OCI-LY1 (cell line): ENCODE results near the gene RAB7A.

Experiments
- H2AFZ ChIP-seq: fragments of 200-600 bp; sonication (generic), shearing (Covaris generic); 2 replicates; pipeline ENCODE4 v1.6.0; 2014; ENCODE audit warnings: antibody characterized with exemption, mild to moderate bottlenecking, low read length
- H3F3A ChIP-seq: fragments of 200-600 bp; sonication (generic), shearing (Covaris generic); 2 replicates; pipeline ENCODE4 v1.6.0; 2014; ENCODE audit warnings: mild to moderate bottlenecking, antibody characterized with exemption, low read length, moderate library complexity; ENCODE audit not compliant: insufficient read depth
- H3K27ac ChIP-seq: fragments of 200-600 bp; sonication (generic); 2 replicates; pipeline ENCODE4 v1.5.1; 2014; ENCODE audit warnings: low read length, mixed run types, mild to moderate bottlenecking, low read depth; ENCODE audit not compliant: poor library complexity, severe bottlenecking
- H3K27me3 ChIP-seq: fragments of 200-600 bp; sonication (generic); 2 replicates; pipeline ENCODE4 v1.6.0; 2014; ENCODE audit warnings: antibody characterized with exemption, mild to moderate bottlenecking, low read length, moderate library complexity; ENCODE audit not compliant: insufficient read depth
- H3K36me3 ChIP-seq: fragments of 200-600 bp; sonication (generic); 2 replicates; pipeline ENCODE4 v1.6.1; 2014; ENCODE audit warnings: mild to moderate bottlenecking, antibody characterized with exemption, low read length, moderate library complexity, mixed read lengths; ENCODE audit not compliant: insufficient read depth
- H3K4me1 ChIP-seq: fragments of 200-600 bp; sonication (generic); 2 replicates; pipeline ENCODE4 v1.5.1; 2014; ENCODE audit warnings: mild to moderate bottlenecking, low read length, moderate library complexity; ENCODE audit not compliant: insufficient read depth, severe bottlenecking
- H3K4me2 ChIP-seq: fragments of 200-600 bp; sonication (generic), shearing (Covaris generic); 2 replicates; pipeline ENCODE4 v1.6.1; 2014; ENCODE audit warnings: low read length
- H3K4me3 ChIP-seq: fragments of 200-600 bp; sonication (generic); 2 replicates; pipeline ENCODE4 v1.5.1; 2014; ENCODE audit warnings: low read length, low read depth, mild to moderate bottlenecking, mixed read lengths; ENCODE audit not compliant: poor library complexity, severe bottlenecking
- H3K79me2 ChIP-seq: fragments of 200-600 bp; shearing (Covaris generic); 2 replicates; pipeline ENCODE4 v1.6.1; 2016; ENCODE audit warnings: mixed run types, low read length, mixed read lengths; ENCODE audit not compliant: insufficient read depth
- H3K9ac ChIP-seq: fragments of 200-600 bp; sonication (generic), shearing (Covaris generic); 2 replicates; pipeline ENCODE4 v1.6.1; 2014; ENCODE audit warnings: mild to moderate bottlenecking, low read length, mixed read lengths
- H3K9me2 ChIP-seq: fragments of 200-600 bp; sonication (generic), shearing (Covaris generic); 2 replicates; pipeline ENCODE4 v1.6.1; 2014; ENCODE audit warnings: low read depth, mild to moderate bottlenecking, low read length, mixed read lengths
- H3K9me3 ChIP-seq: fragments of 200-600 bp; shearing (Covaris generic); 2 replicates; pipeline ENCODE4 v1.6.1; 2014; ENCODE audit warnings: low read length, mixed read lengths
- H4K20me1 ChIP-seq: fragments of 200-600 bp; sonication (generic), shearing (Covaris generic); 2 replicates; pipeline ENCODE4 v1.6.0; 2016; ENCODE audit warnings: mild to moderate bottlenecking, low read length; ENCODE audit not compliant: insufficient read depth
- EZH2 ChIP-seq: fragments of 200-600 bp; sonication (generic), shearing (Covaris generic); IDR thresholded peaks from 2 replicates; pipeline ENCODE4 v1.8.0; 2017; ENCODE audit warnings: borderline replicate concordance, mixed run types, mild to moderate bottlenecking, antibody characterized with exemption, low read length, moderate library complexity, mixed read lengths
- TF ChIP-seq, protein P1 (sequence below): fragments of 200-600 bp; sonication (generic), shearing (Covaris generic); IDR thresholded peaks from 2 replicates; pipeline ENCODE4 v1.5.1; 2017; ENCODE audit warnings: mild to moderate bottlenecking, antibody characterized with exemption, low read length, moderate library complexity, mixed read lengths

RAB7A gene

DNA sequence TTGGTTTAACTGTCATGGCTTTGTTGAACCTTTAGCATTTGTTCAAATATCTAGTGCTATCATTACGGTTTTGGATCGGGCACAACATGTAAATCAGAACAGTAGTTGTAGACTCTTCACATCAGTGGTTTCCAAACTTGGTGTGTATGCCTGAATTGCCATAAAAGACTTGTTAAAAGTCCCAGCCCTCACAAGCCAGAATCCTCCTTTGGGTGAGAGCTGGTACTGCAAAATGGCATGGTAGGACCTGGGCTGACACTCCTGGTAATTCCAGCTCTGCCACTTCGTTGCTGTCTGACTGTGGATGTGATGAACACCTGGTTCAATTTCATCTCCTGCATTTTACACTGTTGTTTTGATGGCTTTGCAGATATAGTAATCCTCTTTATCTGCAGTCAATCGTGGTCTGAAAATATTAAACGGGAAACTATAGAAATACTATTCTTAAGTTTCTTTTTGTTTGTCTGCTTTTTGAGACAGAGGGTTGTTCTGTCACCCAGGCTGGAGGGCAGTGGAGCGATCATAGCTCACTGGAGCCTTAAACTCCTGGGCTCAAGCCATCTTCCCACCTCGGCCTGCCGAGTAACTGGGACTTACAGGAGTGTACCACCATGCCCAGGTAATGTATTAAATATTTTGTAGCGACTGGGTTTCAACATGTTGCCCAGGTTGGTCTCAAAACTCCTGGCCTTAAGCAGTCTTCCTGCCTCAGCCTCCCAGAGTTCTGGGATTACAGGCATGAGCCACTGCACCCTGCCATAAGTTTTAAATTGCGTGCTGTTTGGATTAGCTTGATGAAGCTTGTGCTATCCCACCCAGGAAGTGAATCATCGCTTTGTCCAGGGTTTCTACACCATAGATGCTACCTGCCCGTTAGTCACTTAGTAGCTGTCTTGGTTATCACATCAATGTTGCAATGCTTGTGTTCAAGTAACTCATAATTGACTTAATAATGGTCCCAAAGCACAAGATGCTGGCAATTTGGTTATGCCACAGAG, 61.6 kb downstream of the RAB7A start:
- Histone ChIP-seq H4K20me1 (no peaks in the 10 kb centered on the region), H3K36me3 (no peaks in the 10 kb centered on the region), H3K27me3 (no peaks in the 10 kb centered on the region), H3F3A (no peaks in the 10 kb centered on the region), H3K9me2 (no peaks in the 10 kb centered on the region), H3K9ac (no peak overlapping the region; the same call in 1 of the 2 replicates), H3K27ac (no peak overlapping the region), H2AFZ (no peak overlapping the region), H3K9me3 (no peaks in the 10 kb centered on the region), H3K79me2 (peaks cover 57% of the 10 kb centered on the region), H3K4me1 (peaks cover 33% of the 10 kb centered on the region), H3K4me2 (peak overlapping the region; percentile 3; the same call in 1 of the 2 replicates), H3K4me3 (no peak overlapping the region)
- TF ChIP-seq, protein P1, sequence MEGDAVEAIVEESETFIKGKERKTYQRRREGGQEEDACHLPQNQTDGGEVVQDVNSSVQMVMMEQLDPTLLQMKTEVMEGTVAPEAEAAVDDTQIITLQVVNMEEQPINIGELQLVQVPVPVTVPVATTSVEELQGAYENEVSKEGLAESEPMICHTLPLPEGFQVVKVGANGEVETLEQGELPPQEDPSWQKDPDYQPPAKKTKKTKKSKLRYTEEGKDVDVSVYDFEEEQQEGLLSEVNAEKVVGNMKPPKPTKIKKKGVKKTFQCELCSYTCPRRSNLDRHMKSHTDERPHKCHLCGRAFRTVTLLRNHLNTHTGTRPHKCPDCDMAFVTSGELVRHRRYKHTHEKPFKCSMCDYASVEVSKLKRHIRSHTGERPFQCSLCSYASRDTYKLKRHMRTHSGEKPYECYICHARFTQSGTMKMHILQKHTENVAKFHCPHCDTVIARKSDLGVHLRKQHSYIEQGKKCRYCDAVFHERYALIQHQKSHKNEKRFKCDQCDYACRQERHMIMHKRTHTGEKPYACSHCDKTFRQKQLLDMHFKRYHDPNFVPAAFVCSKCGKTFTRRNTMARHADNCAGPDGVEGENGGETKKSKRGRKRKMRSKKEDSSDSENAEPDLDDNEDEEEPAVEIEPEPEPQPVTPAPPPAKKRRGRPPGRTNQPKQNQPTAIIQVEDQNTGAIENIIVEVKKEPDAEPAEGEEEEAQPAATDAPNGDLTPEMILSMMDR, result peak; percentile 52
- TF ChIP-seq EZH2, result no peak

DNA sequence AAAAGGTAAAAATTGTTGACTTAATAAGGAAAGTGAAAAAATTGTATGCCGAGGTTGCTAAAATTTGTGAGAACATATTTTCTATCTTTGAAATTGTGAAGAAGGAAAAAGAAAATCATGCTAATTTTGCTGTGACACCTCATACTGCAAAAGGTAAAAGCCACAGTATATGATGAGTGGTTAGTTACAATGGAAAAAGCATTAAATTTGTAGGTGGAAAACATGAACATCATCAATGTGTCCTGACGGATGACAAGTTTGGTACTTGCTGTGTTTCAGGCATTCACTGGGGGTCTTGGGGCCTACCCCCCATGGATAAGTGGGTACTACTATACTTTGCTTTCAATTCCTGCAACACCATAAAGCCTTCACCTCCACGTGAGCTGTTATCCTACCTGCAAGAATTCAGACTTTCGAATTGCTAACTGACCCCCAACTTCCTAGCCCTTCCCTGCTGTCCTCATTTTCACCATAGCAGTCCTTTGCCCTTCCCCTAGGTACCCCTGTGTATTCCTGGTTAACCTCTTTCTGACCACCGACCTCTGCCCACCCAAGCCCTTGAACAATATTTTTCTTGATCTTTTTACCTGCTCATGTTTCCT, 62.4 kb downstream of the RAB7A start:
- no peak overlapping the region for H3K4me3 ChIP-seq
- H3K27me3 ChIP-seq, result no peaks in the 10 kb centered on the region
- no peaks in the 10 kb centered on the region for H3F3A ChIP-seq
- no peak overlapping the region for H2AFZ ChIP-seq
- peak overlapping the region; percentile 6 for H3K27ac ChIP-seq
- H3K4me1 ChIP-seq, result peaks cover 33% of the 10 kb centered on the region
- peak overlapping the region; percentile 23; the same call in 1 of the 2 replicates for H3K4me2 ChIP-seq
- H3K9me3 ChIP-seq, result no peaks in the 10 kb centered on the region
- H4K20me1 ChIP-seq, result no peaks in the 10 kb centered on the region
- no peak overlapping the region for H3K9ac ChIP-seq
- no peak for TF ChIP-seq EZH2
- TF ChIP-seq, protein P1, result no peak
- H3K79me2 ChIP-seq, result peaks cover 57% of the 10 kb centered on the region
- H3K9me2 ChIP-seq, result no peaks in the 10 kb centered on the region
- no peaks in the 10 kb centered on the region for H3K36me3 ChIP-seq

DNA sequence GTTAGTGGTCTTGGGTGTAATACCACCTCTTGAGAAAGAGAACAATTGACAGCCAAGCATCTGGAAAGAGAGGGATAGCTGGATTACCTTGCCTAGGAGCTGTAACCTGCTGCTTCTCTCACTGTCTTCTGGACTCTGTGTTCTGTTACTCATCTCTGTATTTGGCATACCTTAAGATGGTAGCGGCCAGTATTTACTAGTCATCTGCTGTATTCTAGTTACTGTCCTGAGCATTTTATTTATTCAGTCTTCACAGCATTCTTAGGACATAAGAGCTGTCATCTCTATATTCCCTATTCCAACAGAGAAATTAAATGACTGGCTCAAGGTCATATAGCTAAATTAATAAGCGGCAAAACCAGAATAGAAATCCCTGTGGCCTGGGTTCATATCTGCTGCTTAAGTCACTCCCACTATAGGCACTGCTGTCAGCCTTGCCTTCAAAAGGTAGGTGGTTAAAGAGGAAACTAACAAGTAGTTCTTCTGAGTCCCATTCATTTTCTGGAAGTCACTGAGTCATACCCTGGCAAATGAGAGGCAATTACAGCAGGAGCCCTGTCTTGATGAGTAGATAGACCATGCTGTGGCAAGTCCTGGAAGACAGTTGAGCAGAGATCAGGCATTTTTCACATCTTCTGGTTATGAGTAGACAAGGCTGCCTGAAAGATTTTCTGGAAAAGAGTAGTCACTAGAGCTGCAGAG, 68.2 kb downstream of the RAB7A start:
- Histone ChIP-seq H3K9ac (no peak overlapping the region; the same call in 1 of the 2 replicates), H3K79me2 (peaks cover 31% of the 10 kb centered on the region), H3K9me2 (no peaks in the 10 kb centered on the region), H3K36me3 (peaks cover 34% of the 10 kb centered on the region), H3K9me3 (no peaks in the 10 kb centered on the region), H3K4me1 (peaks cover 10% of the 10 kb centered on the region), H2AFZ (no peak overlapping the region), H4K20me1 (no peaks in the 10 kb centered on the region), H3F3A (peaks cover 8% of the 10 kb centered on the region; the same call in 1 of the 2 replicates), H3K4me2 (no peak overlapping the region), H3K27ac (peak overlapping the region; percentile 25), H3K4me3 (no peak overlapping the region), H3K27me3 (no peaks in the 10 kb centered on the region)
- TF ChIP-seq, protein P1, result no peak
- TF ChIP-seq EZH2, result no peak
